22Rv1 (cell line): ENCODE measurements around the gene TMPRSS11A.

Experiments used
- H3K27ac ChIP-seq: fragments of 450-650 bp; 2 replicates; pipeline ENCODE4 v1.5.1; 2017
- ZFX ChIP-seq: fragments of 450-650 bp; IDR thresholded peaks from 2 replicates; pipeline ENCODE4 v1.6.1; 2017; ENCODE audit warnings: antibody characterized with exemption, borderline replicate concordance
- TF ChIP-seq, protein P1 (sequence below): fragments of 450-650 bp; IDR thresholded peaks from 2 replicates; pipeline ENCODE4 v1.5.1; 2017; ENCODE audit warnings: mild to moderate bottlenecking

The TMPRSS11A gene

DNA sequence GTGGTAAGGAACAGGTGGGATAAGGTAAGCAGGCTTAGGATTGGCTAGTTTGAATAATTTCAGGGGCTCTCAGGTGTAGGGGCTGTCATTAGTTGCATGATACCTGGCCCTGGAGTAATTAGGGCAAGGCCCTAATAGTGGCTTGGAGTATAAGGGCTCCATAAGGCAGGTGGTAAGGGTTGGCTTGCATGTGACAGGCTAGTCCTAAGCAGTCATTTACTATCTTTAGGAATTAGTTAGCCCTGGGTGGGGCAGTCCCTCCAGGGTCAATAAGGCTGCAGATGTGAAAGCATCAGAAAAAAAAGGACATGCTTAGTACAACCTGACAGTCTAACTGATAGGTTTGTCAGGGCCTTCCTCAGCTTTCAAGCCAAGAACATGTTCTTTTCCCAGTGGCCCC is 71.6 kb downstream of the TMPRSS11A start:
- TF ChIP-seq, protein P1, sequence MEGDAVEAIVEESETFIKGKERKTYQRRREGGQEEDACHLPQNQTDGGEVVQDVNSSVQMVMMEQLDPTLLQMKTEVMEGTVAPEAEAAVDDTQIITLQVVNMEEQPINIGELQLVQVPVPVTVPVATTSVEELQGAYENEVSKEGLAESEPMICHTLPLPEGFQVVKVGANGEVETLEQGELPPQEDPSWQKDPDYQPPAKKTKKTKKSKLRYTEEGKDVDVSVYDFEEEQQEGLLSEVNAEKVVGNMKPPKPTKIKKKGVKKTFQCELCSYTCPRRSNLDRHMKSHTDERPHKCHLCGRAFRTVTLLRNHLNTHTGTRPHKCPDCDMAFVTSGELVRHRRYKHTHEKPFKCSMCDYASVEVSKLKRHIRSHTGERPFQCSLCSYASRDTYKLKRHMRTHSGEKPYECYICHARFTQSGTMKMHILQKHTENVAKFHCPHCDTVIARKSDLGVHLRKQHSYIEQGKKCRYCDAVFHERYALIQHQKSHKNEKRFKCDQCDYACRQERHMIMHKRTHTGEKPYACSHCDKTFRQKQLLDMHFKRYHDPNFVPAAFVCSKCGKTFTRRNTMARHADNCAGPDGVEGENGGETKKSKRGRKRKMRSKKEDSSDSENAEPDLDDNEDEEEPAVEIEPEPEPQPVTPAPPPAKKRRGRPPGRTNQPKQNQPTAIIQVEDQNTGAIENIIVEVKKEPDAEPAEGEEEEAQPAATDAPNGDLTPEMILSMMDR, result no peak
- TF ChIP-seq ZFX, result no peak

DNA sequence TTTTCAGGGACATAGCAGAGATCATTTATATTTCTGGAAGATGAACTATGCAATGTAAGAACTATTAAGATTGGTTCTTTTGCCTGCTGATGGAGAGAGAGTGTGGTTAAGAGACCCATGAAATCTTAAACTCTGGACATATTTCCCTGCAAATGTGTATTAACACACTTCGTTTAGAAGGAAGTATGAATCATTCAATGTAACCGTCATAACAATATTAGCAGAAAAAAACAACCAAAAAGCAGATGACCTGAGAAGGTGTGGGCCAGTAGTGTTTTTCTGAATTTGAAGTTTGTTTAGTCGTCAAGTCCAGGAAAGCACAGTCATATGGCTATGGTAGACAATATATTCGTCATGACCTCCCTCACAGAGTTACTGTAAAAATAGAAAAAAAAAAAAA is 77.0 kb downstream of the TMPRSS11A start:
- no peak for TF ChIP-seq ZFX
- TF ChIP-seq, protein P1, result no peak
- no peak overlapping the region for H3K27ac ChIP-seq

More for the DNA sequence above, 71.6 kb downstream of the TMPRSS11A start:
- no peak overlapping the region for H3K27ac ChIP-seq

GRCh38 chr4:67885762-67886161 is 77.5 kb downstream of the TMPRSS11A start:
- TF ChIP-seq, protein P1, result no peak
- TF ChIP-seq ZFX, result no peak
- no peak overlapping the region for H3K27ac ChIP-seq

DNA sequence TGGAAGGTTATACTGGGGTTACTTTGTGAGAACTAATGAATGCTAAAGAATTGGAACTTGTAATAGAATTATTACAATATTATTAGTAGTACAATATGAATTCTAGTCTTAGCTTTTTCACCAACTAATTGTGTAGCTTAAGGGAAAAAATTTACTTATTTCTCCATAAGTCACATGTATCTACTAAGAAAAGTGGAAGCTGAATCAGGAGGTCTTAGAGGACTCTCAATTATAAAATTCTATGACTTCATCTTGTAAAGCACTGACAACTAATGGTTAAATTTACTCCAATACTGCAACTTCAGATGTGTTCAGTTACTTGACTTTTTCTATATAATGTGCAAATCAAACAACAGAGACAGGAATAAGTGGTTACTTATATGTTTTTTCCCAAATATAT is 78.6 kb downstream of the TMPRSS11A start:
- no peak for TF ChIP-seq ZFX
- TF ChIP-seq, protein P1, result no peak
- H3K27ac ChIP-seq, result no peak overlapping the region

- no peak within 1 kb of the TSS for H3K27ac ChIP-seq
- TF ChIP-seq ZFX, result no peak
- TF ChIP-seq, protein P1, result no peak
These were observed 79.4 kb downstream of the TMPRSS11A start, which contains the start of gene TMPRSS11D for GRCh38 chr4:67883902-67884301. Gene TMPRSS11D (minus strand): TSS chr4:67884002. CDS start chr4:67883933, 69 bp downstream.

GRCh38 chr4:67883458-67883857 is 79.8 kb downstream of the TMPRSS11A start:
- TF ChIP-seq ZFX, result no peak
- TF ChIP-seq, protein P1, result no peak
- no peak overlapping the region for H3K27ac ChIP-seq

GRCh38 chr4:67880866-67881610 is 82.3 kb downstream of the TMPRSS11A start:
- TF ChIP-seq, protein P1, result no peak
- TF ChIP-seq ZFX, result no peak
- no peak overlapping the region for H3K27ac ChIP-seq
